Ovary (tissue), 9 donors: ENCODE results near the gene XIRP2. TPM values are rescaled to one million over a fixed set of nuclear protein-coding genes. Genes with fewer than 3 reads are reported as not detected.
"Not testable (repeated sequence)": the region's sequence is repeated elsewhere in the genome, so short reads cannot be mapped to it uniquely, and the experiment has no call there.

ENCODE experiments used
- DNase-seq, 5 donors: peaks; one replicate each; pipeline ENCODE4 v3.0.0-alpha.2; 2019 to 2020
- H3K27ac ChIP-seq, 2 donors: fragments of 200-600 bp; one replicate each; pipeline versions ENCODE4 v1.5.1 to v1.8.0; 2019 to 2022
- H3K27me3 ChIP-seq: fragments of 200-600 bp; one replicate; pipeline ENCODE4 v1.8.0; 2022
- H3K36me3 ChIP-seq: fragments of 200-600 bp; sonication (generic); one replicate; pipeline ENCODE4 v1.5.1; 2019
- H3K4me1 ChIP-seq: one replicate; pipeline ENCODE4 v1.8.1; 2013; ENCODE audit warnings: mild to moderate bottlenecking, moderate library complexity; ENCODE audit not compliant: insufficient read depth
- H3K4me3 ChIP-seq: fragments of 200-600 bp; sonication (generic); one replicate; pipeline ENCODE4 v1.5.1; 2017
- H3K9me3 ChIP-seq, 2 donors: fragments of 200-600 bp in 1 of 2; sonication (generic) in 1 of 2; one replicate each; pipeline versions ENCODE4 v1.5.1 to v1.8.1; 2013 to 2019; ENCODE audit warnings: mild to moderate bottlenecking in 1 of 2, moderate library complexity in 1 of 2
- CTCF ChIP-seq, 3 donors: fragments of 450-650 bp in 2 of 3; fragments of 200-600 bp in 1 of 3; IDR thresholded peaks; one replicate each; pipeline versions ENCODE4 v1.5.1 to v1.8.0; 2016 to 2022; ENCODE audit warnings: antibody characterized with exemption in 3 of 3, mild to moderate bottlenecking in 1 of 3
- EP300 ChIP-seq: sonication (generic); formaldehyde crosslinking; IDR thresholded peaks from one replicate; pipeline ENCODE4 v1.6.1; 2017; ENCODE audit warnings: antibody characterized with exemption
- POLR2A ChIP-seq: fragments of 450-650 bp; IDR thresholded peaks from one replicate; pipeline ENCODE4 v1.6.1; 2017; ENCODE audit warnings: antibody characterized with exemption, mild to moderate bottlenecking, moderate library complexity
- WGBS, 3 donors: extraction: QIAGEN DNeasy Blood & Tissue Kit in 1 of 3; methylation state at CpG; one replicate each; pipeline versions ENCODE4 v1.1.5 to v1.1.7; 2013 to 2017; 5-methylcytosine and 5-hydroxymethylcytosine counted together
- intact Hi-C, 4 donors: fragments of 100-400 bp; cut with DNase I; formaldehyde crosslinking; loops; one replicate each; pipeline versions ENCODE4 v1.11.0 to v1.15.1; 2022 to 2023
- polyA plus RNA-seq, 2 donors: library from polyadenylated mRNA; stranded (reverse); fragments of 200-250 nt in 1 of 2; fragments of 350-450 nt in 1 of 2; fragmentation: Illumina TruSeq in 1 of 2; extraction: RNeasy Lipid Tissue Mini Kit (QIAGEN cat#74804) in 1 of 2; gene quantifications; one replicate each; pipeline ENCODE4 v1.2.3, GENCODE V29; 2013 to 2014
- total RNA-seq, 7 donors: library from RNA; depleted of rRNA in 2 of 7; stranded (reverse); fragments of >200 nt in 2 of 7; fragmentation: NEBNext Ultra II Directional in 3 of 7; extraction: Animal tissue kit (Norgen Biotek cat#: 25700) in 3 of 7; gene quantifications; one replicate each; pipeline versions ENCODE4 v1.1.0 to v1.2.4, GENCODE V29; 2016 to 2023
- donor health status: DM: no; HTN: no; CAD: no; lungs with moderate emphysema.
- donor health status: DM: no; HTN: no; CAD: no.
- donor health status: Bipolar disorder and iron deficiency.
- donor health status: DM: yes; HTN: yes; CAD: no.
- donor health status: DM: no; HTN: no; CAD: no.
- donor health status: DM: yes; HTN: yes; CAD: no.

Gene XIRP2
- total and polyA plus RNA-seq, 9 donors: 0.03 to 0.47 (median 0.12) TPM; not detected in 4

DNA sequence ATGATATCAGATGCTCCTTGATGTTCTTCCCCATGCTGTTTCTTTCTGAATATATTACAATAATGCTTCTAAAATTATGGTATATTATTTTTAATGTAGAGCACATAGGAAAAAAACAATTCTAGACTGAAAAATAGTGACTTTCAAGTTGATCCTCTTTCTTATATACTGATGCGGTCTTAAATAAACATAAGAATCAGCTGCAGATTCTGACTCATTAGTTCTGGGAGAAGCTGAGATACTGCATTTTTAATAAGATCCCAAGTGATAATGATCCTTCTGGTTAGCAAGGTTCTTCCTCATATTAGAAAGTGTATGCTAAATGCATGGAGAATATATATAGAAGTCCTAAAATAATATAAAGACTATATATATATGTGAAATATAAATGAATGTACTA lies 124.9 kb downstream of the XIRP2 start:
- Histone ChIP-seq H3K27me3 (no peaks in the 10 kb centered on the region), H3K9me3 (no peaks in the 10 kb centered on the region), H3K27ac (no peak overlapping the region), H3K4me1 (no peaks in the 10 kb centered on the region), H3K36me3 (no peaks in the 10 kb centered on the region), H3K4me3 (no peak overlapping the region)
- TF ChIP-seq POLR2A: no peak
- no peak for TF ChIP-seq CTCF (IDR thresholded peaks at IDR 0.05)
- no peak for TF ChIP-seq EP300
- intact Hi-C loops: no loop called here
- no peak for DNase-seq
- WGBS, 3 donors: 93 to 96% (median 93%) methylated on average over 1 of the region's 1 CpG

DNA sequence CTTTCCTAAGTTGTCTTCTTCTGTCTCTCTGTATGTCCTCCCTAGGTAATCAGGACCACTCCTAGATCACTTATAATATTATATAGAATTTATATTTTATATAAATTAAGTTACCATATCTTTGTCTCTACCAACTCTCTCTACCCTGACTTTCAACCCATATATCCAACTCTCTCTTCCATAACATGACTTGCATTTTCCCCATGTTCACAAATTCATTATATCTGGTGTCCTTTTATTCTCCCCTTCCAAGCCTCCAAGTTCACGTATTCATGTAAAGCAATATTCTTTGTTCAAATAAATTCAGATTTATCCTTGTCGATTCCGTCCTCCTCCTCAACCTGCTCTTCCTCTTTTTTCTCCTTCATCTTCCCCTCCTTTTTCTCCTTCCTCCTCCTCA lies 127.5 kb downstream of the XIRP2 start:
- Histone ChIP-seq H3K27ac (no peak overlapping the region), H3K4me1 (no peaks in the 10 kb centered on the region), H3K36me3 (no peaks in the 10 kb centered on the region), H3K4me3 (no peak overlapping the region), H3K9me3 (no peaks in the 10 kb centered on the region), H3K27me3 (no peaks in the 10 kb centered on the region)
- DNase-seq: no peak
- intact Hi-C loops: no loop called here
- TF ChIP-seq POLR2A (no peak), CTCF (IDR thresholded peaks at IDR 0.05) (no peak), EP300 (no peak)
- WGBS, 3 donors: 90 to 92% (median 91%) methylated on average over 3 of the region's 3 CpGs

GRCh38 chr2:167017021-167017420 lies 128.7 kb downstream of the XIRP2 start:
- H3K4me3 ChIP-seq: no peak overlapping the region
- WGBS, 3 donors: 85 to 95% (median 92%) methylated on average over 1 of the region's 1 CpG
- no peaks in the 10 kb centered on the region for H3K4me1 ChIP-seq
- intact Hi-C loops: no loop called here
- no peaks in the 10 kb centered on the region for H3K9me3 ChIP-seq
- H3K36me3 ChIP-seq: no peaks in the 10 kb centered on the region
- no peaks in the 10 kb centered on the region for H3K27me3 ChIP-seq
- no peak for DNase-seq
- no peak overlapping the region for H3K27ac ChIP-seq
- TF ChIP-seq CTCF (IDR thresholded peaks at IDR 0.05) (no peak), POLR2A (no peak), EP300 (no peak)

DNA sequence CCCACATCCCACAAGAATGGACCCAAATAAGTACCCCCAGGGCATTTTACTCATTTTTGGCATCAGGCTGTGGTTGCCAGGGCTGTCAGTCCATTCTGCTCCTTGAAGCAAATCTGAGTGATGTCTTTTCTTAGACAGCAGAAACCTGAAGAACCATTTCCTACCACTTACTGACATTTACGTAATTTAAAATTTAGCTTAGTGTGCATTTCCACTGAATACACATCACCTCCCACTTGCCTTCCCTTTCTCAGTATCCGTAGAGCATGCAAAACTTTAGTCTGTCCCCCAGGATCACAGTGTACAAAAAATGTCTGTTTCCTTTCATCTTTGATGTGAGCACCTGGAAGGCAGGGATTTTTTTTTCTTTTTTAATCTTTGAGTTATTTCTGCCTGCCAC lies 130.3 kb downstream of the XIRP2 start:
- Histone ChIP-seq H3K27me3 (no peaks in the 10 kb centered on the region), H3K4me3 (no peak overlapping the region), H3K36me3 (no peaks in the 10 kb centered on the region), H3K27ac (no peak overlapping the region), H3K4me1 (no peaks in the 10 kb centered on the region), H3K9me3 (no peaks in the 10 kb centered on the region)
- no peak for TF ChIP-seq EP300
- TF ChIP-seq CTCF (IDR thresholded peaks at IDR 0.05): no peak
- no peak for TF ChIP-seq POLR2A
- intact Hi-C loops: no loop called here
- no peak for DNase-seq
- 42 to 57% (median 42%) methylated on average over 2 of the region's 2 CpGs for WGBS, 3 donors

DNA sequence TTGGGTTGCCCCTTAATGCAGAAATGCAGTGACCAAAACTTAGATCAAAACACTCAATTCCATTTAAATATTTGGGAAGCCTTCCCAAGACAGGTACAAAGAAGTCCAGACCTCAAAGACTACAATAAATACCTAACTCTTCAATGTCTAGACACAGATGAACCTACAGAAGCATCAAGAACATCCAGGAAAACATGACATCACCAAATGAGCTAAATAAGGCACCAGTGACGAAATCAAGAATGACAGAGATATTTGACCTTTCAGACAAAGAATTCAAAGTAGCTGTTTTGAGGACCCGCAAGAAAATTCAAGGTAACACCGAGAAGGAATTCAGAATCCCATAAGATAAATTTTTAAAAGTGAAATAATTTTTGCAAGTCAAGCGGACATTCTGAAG lies 140.2 kb downstream of the XIRP2 start:
- Histone ChIP-seq H3K4me3 (no peak overlapping the region), H3K36me3 (no peaks in the 10 kb centered on the region), H3K9me3 (no peaks in the 10 kb centered on the region), H3K4me1 (no peaks in the 10 kb centered on the region), H3K27me3 (no peaks in the 10 kb centered on the region), H3K27ac (no peak overlapping the region)
- 85 to 90% (median 87%) methylated on average over 4 of the region's 4 CpGs for WGBS, 3 donors
- TF ChIP-seq EP300 (no peak), CTCF (IDR thresholded peaks at IDR 0.05) (no peak), POLR2A (no peak)
- intact Hi-C loops: no loop called here
- DNase-seq: no peak

- intact Hi-C loops: loop anchor here in 1 of 4 donors (5.0 kb wide), 1 partner anchor 38 kb away; no protein-coding TSS in a partner anchor
- not testable (repeated sequence) for H3K27ac ChIP-seq, H3K4me3 ChIP-seq, H3K9me3 ChIP-seq, DNase-seq, H3K27me3 ChIP-seq, H3K36me3 ChIP-seq, H3K4me1 ChIP-seq
- WGBS, 3 donors: 94 to 97% (median 94%) methylated on average over 3 of the region's 3 CpGs
Observed at GRCh38 chr2:167034976-167035375, 146.7 kb downstream of the XIRP2 start.
